CD4-positive, CD25-positive, alpha-beta regulatory T cell (primary cell): ENCODE results near the gene MRPS14. TPM values are rescaled to one million over a fixed set of nuclear protein-coding genes. Genes with fewer than 3 reads are reported as not detected.

Source experiments
- ATAC-seq, 2 donors: fragments of 150-1000 bp; cut with Tn5 transposase; one replicate each; pipeline ENCODE4 v1.10.0; 2021; ENCODE audit warnings: low read depth in 2 of 2, moderate number of reproducible peaks in 2 of 2, moderate library complexity in 1 of 2
- DNase-seq, 3 donors: peaks; one replicate each; pipeline versions ENCODE4 v3.0.0 to v3.0.0-alpha.2; 2012 to 2022; ENCODE audit warnings: mixed read lengths in 1 of 3
- H3K27ac ChIP-seq: one replicate; pipeline ENCODE4 v1.7.0; 2013; ENCODE audit warnings: mild to moderate bottlenecking, low read length; ENCODE audit not compliant: insufficient read depth, poor library complexity, severe bottlenecking
- H3K27me3 ChIP-seq: one replicate; pipeline ENCODE4 v1.7.0; 2013; ENCODE audit warnings: low read length; ENCODE audit not compliant: control insufficient read depth, insufficient read depth
- H3K36me3 ChIP-seq: one replicate; pipeline ENCODE4 v1.7.0; 2013; ENCODE audit warnings: mild to moderate bottlenecking, low read length, moderate library complexity; ENCODE audit not compliant: control insufficient read depth, insufficient read depth
- H3K4me1 ChIP-seq: 2 replicates; pipeline ENCODE4 v1.7.0; 2013; ENCODE audit warnings: mild to moderate bottlenecking, low read length; ENCODE audit not compliant: insufficient read depth, control insufficient read depth, poor library complexity, severe bottlenecking
- H3K4me3 ChIP-seq: one replicate; pipeline ENCODE4 v1.7.0; 2013; ENCODE audit warnings: low read depth, mild to moderate bottlenecking, low read length, moderate library complexity
- H3K9me3 ChIP-seq, 2 experiments: 1 replicate in 1 of 2; 2 replicates in 1 of 2; pipeline ENCODE4 v1.7.0; 2013; ENCODE audit warnings: low read length in 2 of 2, mild to moderate bottlenecking in 1 of 2, moderate library complexity in 1 of 2; ENCODE audit not compliant: control insufficient read depth in 2 of 2
- H3K27ac Mint-ChIP-seq, 3 donors: one replicate each; pipeline ENCODE4 v1.8.0; 2020 to 2022; ENCODE audit warnings: mild to moderate bottlenecking in 3 of 3, mixed read lengths in 3 of 3, moderate library complexity in 2 of 3
- H3K27me3 Mint-ChIP-seq: one replicate; pipeline ENCODE4 v1.8.0; 2022; ENCODE audit warnings: mild to moderate bottlenecking, mixed read lengths
- H3K36me3 Mint-ChIP-seq: one replicate; pipeline ENCODE4 v1.8.0; 2020; ENCODE audit warnings: mixed read lengths
- H3K4me1 Mint-ChIP-seq, 4 donors: one replicate each; pipeline ENCODE4 v1.8.0; 2020 to 2022; ENCODE audit warnings: mixed read lengths in 4 of 4, mild to moderate bottlenecking in 1 of 4
- H3K4me3 Mint-ChIP-seq, 4 donors: one replicate each; pipeline ENCODE4 v1.8.0; 2020 to 2022; ENCODE audit warnings: mild to moderate bottlenecking in 4 of 4, mixed read lengths in 4 of 4, moderate library complexity in 3 of 4
- H3K9me3 Mint-ChIP-seq, 7 donors: one replicate each; pipeline ENCODE4 v1.8.0; 2020 to 2022; ENCODE audit warnings: mixed read lengths in 7 of 7, mild to moderate bottlenecking in 3 of 7, moderate library complexity in 2 of 7
- polyA plus RNA-seq, 4 donors: library from polyadenylated mRNA; unstranded; fragments of 300-500 nt; fragmentation: Illumina TruSeq; gene quantifications; one replicate each; pipeline ENCODE4 v1.2.3, GENCODE V29; 2021
- total RNA-seq: library from RNA; stranded (reverse); gene quantifications from one replicate; pipeline ENCODE4 v1.2.3, GENCODE V29; 2022

MRPS14 gene
- total and polyA plus RNA-seq, 5 donors from 2014 or later, result 15.2 to 83.8 (median 71.7) TPM

DNA sequence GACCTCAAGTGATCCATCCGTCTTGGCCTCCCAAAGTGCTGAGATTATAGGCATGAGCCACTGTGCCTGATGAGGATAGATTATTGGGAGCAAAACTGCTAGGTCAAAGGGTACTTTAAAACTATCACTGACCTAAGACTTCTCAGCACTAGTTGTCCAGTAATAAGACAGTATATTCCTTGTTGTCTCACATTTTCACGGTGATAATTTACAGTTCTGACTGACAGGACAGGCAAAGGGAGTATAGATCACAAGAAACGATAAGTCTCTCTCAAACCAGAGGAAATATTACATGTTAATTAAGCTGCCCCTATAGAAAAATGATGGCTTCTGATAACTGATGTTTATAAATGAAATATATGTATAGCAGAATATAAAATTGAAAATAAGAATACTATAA, 3.7 kb downstream of the MRPS14 start:
- H3K36me3 ChIP-seq, result peaks cover 47% of the 10 kb centered on the region
- H3K4me3 ChIP-seq, result no peak overlapping the region
- H3K9me3 Mint-ChIP-seq, result peaks cover 0 to 2% (median 0%) of the 10 kb centered on the region in 7 donors
- H3K4me1 ChIP-seq, result peaks cover 19% of the 10 kb centered on the region
- peaks cover 25 to 52% (median 37%) of the 10 kb centered on the region in 4 donors for H3K4me1 Mint-ChIP-seq
- no peaks in the 10 kb centered on the region for H3K27me3 ChIP-seq
- DNase-seq, result no peak
- no peaks in the 10 kb centered on the region for H3K9me3 ChIP-seq
- no peak overlapping the region for H3K27ac Mint-ChIP-seq
- no peak overlapping the region for H3K27ac ChIP-seq
- ATAC-seq, result no peak
- H3K36me3 Mint-ChIP-seq, result peaks cover 24% of the 10 kb centered on the region
- H3K27me3 Mint-ChIP-seq, result no peaks in the 10 kb centered on the region
- H3K4me3 Mint-ChIP-seq, result no peak overlapping the region

DNA sequence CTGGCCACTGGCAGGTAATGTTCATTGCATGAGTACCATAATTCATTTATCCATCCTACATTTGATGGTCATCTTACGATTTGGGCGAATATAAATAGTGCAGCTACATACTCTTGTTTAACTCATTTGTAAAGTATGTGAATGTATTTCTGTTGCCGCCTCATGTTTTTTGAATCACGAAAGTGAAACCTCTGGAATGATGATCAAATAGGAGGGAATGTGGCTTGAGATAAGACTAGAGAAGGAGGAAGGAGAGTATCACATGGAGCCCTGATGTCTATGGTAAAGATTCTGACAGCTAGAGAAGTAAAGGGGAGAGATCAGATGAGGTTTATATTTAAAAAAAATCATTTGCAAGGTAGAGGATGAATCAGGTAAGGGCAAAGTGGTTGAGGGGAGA, 8.0 kb downstream of the MRPS14 start:
- no peak overlapping the region for H3K4me3 Mint-ChIP-seq
- peaks cover 54% of the 10 kb centered on the region for H3K36me3 Mint-ChIP-seq
- peaks cover 12 to 24% (median 18%) of the 10 kb centered on the region in 4 donors for H3K4me1 Mint-ChIP-seq
- Histone ChIP-seq H3K9me3 (no peaks in the 10 kb centered on the region), H3K36me3 (peaks cover 89% of the 10 kb centered on the region), H3K4me3 (no peak overlapping the region), H3K27me3 (no peaks in the 10 kb centered on the region), H3K4me1 (no peaks in the 10 kb centered on the region), H3K27ac (no peak overlapping the region)
- H3K27ac Mint-ChIP-seq, result peak overlapping the region in 2 of 3 donors; percentile 74 to 96
- ATAC-seq (no peak), DNase-seq (no peak)
- H3K27me3 Mint-ChIP-seq, result no peaks in the 10 kb centered on the region
- H3K9me3 Mint-ChIP-seq, result no peaks in the 10 kb centered on the region

DNA sequence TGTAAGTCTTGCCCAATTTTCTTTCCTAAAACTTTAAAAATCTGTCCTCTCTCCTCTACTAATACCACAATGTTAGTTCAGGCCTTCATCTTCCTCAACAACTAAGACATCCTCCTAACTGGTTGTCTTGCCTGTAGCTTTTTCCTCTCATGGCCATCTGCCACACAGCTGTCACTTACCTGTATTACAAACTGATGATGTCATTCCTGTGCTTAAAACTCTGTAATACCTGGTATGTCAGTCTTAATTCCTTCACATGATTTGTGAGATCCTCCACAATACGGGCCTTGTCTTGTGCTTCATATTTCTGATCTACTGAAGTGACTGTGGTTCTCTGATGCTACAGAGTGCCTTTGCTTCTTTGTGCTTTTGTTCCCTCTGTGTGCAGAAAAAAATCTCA, 9.8 kb downstream of the MRPS14 start:
- no peaks in the 10 kb centered on the region for H3K4me1 ChIP-seq
- DNase-seq, result no peak
- ATAC-seq, result no peak
- peak overlapping the region in 1 of 3 donors; percentile 23 for H3K27ac Mint-ChIP-seq
- no peaks in the 10 kb centered on the region for H3K27me3 Mint-ChIP-seq
- H3K4me3 ChIP-seq, result no peak overlapping the region
- peaks cover 10 to 19% (median 15%) of the 10 kb centered on the region in 4 donors for H3K4me1 Mint-ChIP-seq
- peaks cover 95% of the 10 kb centered on the region for H3K36me3 ChIP-seq
- no peak overlapping the region for H3K27ac ChIP-seq
- H3K9me3 Mint-ChIP-seq, result no peaks in the 10 kb centered on the region
- H3K36me3 Mint-ChIP-seq, result peaks cover 59% of the 10 kb centered on the region
- no peaks in the 10 kb centered on the region for H3K9me3 ChIP-seq
- H3K4me3 Mint-ChIP-seq, result peak overlapping the region in 1 of 4 donors; percentile 6
- no peaks in the 10 kb centered on the region for H3K27me3 ChIP-seq

DNA sequence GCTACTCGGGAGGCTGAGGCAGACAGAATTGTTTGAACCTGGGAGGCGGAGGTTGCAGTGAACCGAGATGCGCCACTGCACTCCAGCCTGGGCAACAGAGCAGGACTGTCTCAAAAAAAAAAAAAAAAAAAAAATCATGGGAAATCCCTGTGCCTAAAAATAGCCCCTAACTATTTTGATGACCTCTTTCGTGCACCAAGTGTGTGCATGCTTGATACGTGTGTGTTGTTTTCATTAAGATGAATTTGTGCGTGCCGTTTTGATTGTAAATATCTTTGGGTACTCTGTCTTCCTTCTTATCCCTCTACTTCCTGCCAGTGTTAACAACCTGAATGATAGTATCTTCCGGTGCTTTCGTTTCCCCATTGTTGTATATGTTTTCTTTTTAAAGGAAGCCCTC, 13.7 kb downstream of the MRPS14 start:
- no peak overlapping the region for H3K4me3 Mint-ChIP-seq
- Histone ChIP-seq H3K4me1 (peaks cover 3% of the 10 kb centered on the region), H3K36me3 (peaks cover 94% of the 10 kb centered on the region), H3K9me3 (no peaks in the 10 kb centered on the region), H3K27me3 (no peaks in the 10 kb centered on the region), H3K4me3 (no peak overlapping the region), H3K27ac (no peak overlapping the region)
- H3K9me3 Mint-ChIP-seq, result no peaks in the 10 kb centered on the region
- no peak for ATAC-seq
- H3K27me3 Mint-ChIP-seq, result no peaks in the 10 kb centered on the region
- peaks cover 22 to 24% (median 23%) of the 10 kb centered on the region in 4 donors for H3K4me1 Mint-ChIP-seq
- no peak for DNase-seq
- peaks cover 51% of the 10 kb centered on the region for H3K36me3 Mint-ChIP-seq
- no peak overlapping the region for H3K27ac Mint-ChIP-seq

DNA sequence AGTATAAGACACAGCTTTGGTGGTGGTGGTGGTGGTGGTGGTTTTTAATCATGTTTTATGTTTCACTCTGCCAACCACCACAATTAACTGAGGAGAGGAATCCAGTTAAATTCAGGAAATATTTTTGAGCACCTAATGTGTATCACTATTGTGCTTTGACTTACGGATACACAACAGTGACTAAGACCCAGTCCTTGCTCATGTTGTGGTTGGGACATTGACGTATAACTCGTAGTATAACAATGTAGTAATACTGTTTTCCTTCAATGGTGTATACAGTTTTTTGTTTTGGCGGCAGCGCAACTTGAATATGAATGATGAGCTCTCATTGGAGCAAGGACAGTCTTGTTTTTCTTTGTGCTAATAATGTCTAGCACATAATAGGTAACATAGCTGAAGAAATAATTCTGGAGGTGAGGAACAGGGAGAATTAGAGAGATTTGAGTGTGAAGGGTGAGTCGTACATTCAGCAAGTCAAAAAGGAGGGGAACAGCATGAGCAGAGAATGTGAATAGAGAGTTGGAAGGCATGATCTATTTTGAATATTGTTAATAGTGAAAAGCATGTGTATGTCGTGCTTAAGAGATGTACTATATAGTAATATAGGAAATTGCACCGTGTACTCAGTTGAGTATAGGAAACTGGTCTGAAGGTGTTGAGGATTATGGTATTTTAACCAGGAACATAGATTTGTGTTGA, 18.0 kb downstream of the MRPS14 start:
- Mint-ChIP-seq H3K9me3 (no peaks in the 10 kb centered on the region), H3K4me1 (peaks cover 12 to 59% (median 51%) of the 10 kb centered on the region in 4 donors), H3K4me3 (peak overlapping the region in 1 of 4 donors; percentile 26), H3K27me3 (no peaks in the 10 kb centered on the region), H3K36me3 (peaks cover 18% of the 10 kb centered on the region), H3K27ac (peak overlapping the region; percentile 13 to 92 (median 14))
- H3K4me3 ChIP-seq, result no peak overlapping the region
- H3K9me3 ChIP-seq, result no peaks in the 10 kb centered on the region
- H3K36me3 ChIP-seq, result peaks cover 51% of the 10 kb centered on the region
- H3K4me1 ChIP-seq, result peaks cover 38% of the 10 kb centered on the region
- DNase-seq (no peak), ATAC-seq (no peak)
- no peak overlapping the region for H3K27ac ChIP-seq
- H3K27me3 ChIP-seq, result no peaks in the 10 kb centered on the region

DNA sequence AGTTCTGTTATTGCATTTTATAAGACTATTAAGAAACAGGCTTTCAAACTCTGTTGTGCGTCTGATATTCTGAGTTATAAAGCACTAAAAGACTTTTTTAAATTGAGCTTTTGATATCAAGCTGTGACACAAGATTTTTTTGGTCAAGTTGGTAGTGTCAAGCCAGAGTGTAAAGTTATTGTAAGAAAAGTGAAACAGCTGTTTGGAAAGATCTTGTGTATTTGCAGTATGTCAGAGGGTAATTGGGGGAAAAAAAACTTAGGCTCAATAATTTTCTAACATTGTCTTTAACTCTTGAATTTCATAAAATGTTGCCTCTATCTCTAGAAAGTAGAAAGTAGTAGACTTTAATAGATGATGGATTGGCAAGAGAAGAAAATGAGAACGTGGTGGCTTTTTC, 19.7 kb downstream of the MRPS14 start:
- Mint-ChIP-seq H3K4me3 (peak overlapping the region; percentile 17 to 59 (median 24)), H3K36me3 (peaks cover 12% of the 10 kb centered on the region)
- no peak for ATAC-seq

DNA sequence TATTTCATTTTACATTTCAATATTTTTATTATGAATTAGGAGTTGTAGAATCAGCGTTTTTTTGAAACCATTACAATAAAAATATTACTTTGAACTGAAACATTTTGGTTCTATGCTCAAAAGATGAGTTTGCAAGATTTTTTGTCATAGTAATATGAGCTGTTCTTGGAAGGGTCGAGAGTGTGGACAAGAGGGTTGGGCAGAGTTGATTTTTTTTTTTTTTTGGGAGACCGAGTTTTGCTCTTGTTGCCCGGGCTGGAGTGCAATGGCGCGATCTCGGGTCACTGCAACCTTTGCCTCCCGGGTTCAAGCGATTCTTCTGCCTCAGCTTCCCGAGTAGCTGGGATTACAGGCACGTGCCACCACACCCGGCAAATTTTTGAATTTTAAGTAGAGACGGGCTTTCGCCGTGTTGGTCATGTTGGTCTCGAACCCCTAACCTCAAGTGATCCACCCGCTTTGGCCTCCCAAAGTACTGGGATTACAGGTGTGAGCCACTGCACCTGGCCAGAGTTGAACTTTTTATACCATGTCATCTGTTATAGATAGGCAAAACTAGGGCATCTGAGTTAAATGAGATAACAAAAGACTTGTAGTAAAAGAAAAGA, 20.2 kb downstream of the MRPS14 start:
- Mint-ChIP-seq H3K27ac (peak overlapping the region; percentile 62 to 82 (median 74)), H3K4me1 (peaks cover 8 to 57% (median 45%) of the 10 kb centered on the region in 4 donors), H3K4me3 (peak overlapping the region; percentile 17 to 59 (median 24)), H3K36me3 (peaks cover 9% of the 10 kb centered on the region), H3K9me3 (no peaks in the 10 kb centered on the region), H3K27me3 (no peaks in the 10 kb centered on the region)
- no peaks in the 10 kb centered on the region for H3K9me3 ChIP-seq
- H3K27me3 ChIP-seq, result no peaks in the 10 kb centered on the region
- peak overlapping the region; percentile 61 for H3K4me3 ChIP-seq
- peaks cover 49% of the 10 kb centered on the region for H3K4me1 ChIP-seq
- peaks cover 32% of the 10 kb centered on the region for H3K36me3 ChIP-seq
- no peak for DNase-seq
- peak overlapping the region; percentile 25 for H3K27ac ChIP-seq
- no peak for ATAC-seq

More for the DNA sequence above, 19.7 kb downstream of the MRPS14 start:
- Histone ChIP-seq H3K27me3 (no peaks in the 10 kb centered on the region), H3K4me3 (peak overlapping the region; percentile 61), H3K36me3 (peaks cover 37% of the 10 kb centered on the region), H3K4me1 (peaks cover 44% of the 10 kb centered on the region), H3K27ac (peak overlapping the region; percentile 48), H3K9me3 (no peaks in the 10 kb centered on the region)
- no peak for DNase-seq
- H3K27me3 Mint-ChIP-seq, result no peaks in the 10 kb centered on the region
- H3K27ac Mint-ChIP-seq, result peak overlapping the region; percentile 62 to 82 (median 74)
- H3K4me1 Mint-ChIP-seq, result peaks cover 8 to 59% (median 48%) of the 10 kb centered on the region in 4 donors
- no peaks in the 10 kb centered on the region for H3K9me3 Mint-ChIP-seq
